ENCODE data around the gene ACACA. TPM values are rescaled to one million over a fixed set of nuclear protein-coding genes. Genes with fewer than 3 reads are reported as not detected.

ACACA gene
- total and polyA plus RNA-seq, 2 donors (not counting 1 experiment from before 2014, with no cell fraction given): 4.8 to 26.2 TPM

- H3K4me2 ChIP-seq (replicated peaks; ENCODE audit: low read depth, low read length, poor library complexity, severe bottlenecking): no peak overlapping the region
- DNase-seq: no peak
- intact Hi-C loops (cut with micrococcal nuclease): no loop called here
- Mint-ChIP-seq H3K4me3 (no peak overlapping the region), H3K4me1 (no peaks in the 10 kb centered on the region), H3K27me3 (no peaks in the 10 kb centered on the region), H3K9me3 (ENCODE audit: insufficient read depth) (no peaks in the 10 kb centered on the region), H3K27ac (no peak overlapping the region)
- TF ChIP-seq EZH2 (IDR thresholded peaks at IDR 0.05; ENCODE audit: borderline replicate concordance, insufficient read depth, low read depth, low read length, poor library complexity, severe bottlenecking) (no peak), CTCF (IDR thresholded peaks at IDR 0.05) (peak; percentile 8)
- POLR2A ChIA-PET: no interaction called here
- no peak overlapping the region for H2AFZ ChIP-seq (ENCODE audit: insufficient read depth, low read depth, low read length, poor library complexity, severe bottlenecking)
- H3K27ac ChIP-seq (ENCODE audit: low read length in 2 of 2): no peak overlapping the region
- H3K79me2 ChIP-seq (ENCODE audit: control insufficient read depth, insufficient read depth, low read length): no peaks in the 10 kb centered on the region
- CTCF ChIA-PET: interaction anchor here (1.4 kb wide), 1 partner anchor 11 kb away, joined by 4 read pairs; no protein-coding TSS in a partner anchor
- H3K9me3 ChIP-seq (ENCODE audit: control extremely low read depth in 1 of 3, control insufficient read depth in 2 of 3, insufficient read depth in 1 of 3, low read length in 2 of 3): no peaks in the 10 kb centered on the region
- ATAC-seq (ENCODE audit: low read depth): no peak
- H3K27me3 ChIP-seq (replicated peaks in 1 of 4; ENCODE audit: control extremely low read depth in 1 of 4, control insufficient read depth in 3 of 4, insufficient read depth in 4 of 4, low read length in 3 of 4): no peaks in the 10 kb centered on the region
- no peaks in the 10 kb centered on the region for H3K4me1 ChIP-seq (ENCODE audit: control insufficient read depth in 2 of 2, insufficient read depth in 2 of 2, low read length in 2 of 2)
- H3K9ac ChIP-seq (ENCODE audit: low read length): no peak overlapping the region
- peaks cover 16 to 23% of the 10 kb centered on the region in 2 experiments for H3K36me3 ChIP-seq (replicated peaks in 1 of 2; ENCODE audit: control extremely low read depth in 1 of 2, control insufficient read depth in 1 of 2, extremely low read depth in 1 of 2, insufficient read depth in 2 of 2, low read length in 1 of 2)
- no peak overlapping the region for H3K4me3 ChIP-seq (ENCODE audit: control extremely low read depth in 1 of 5, extremely low read depth in 1 of 5, insufficient read depth in 1 of 5, low read depth in 2 of 5, low read length in 4 of 5)
- H4K20me1 ChIP-seq (ENCODE audit: control insufficient read depth, insufficient read depth, low read length, poor library complexity, severe bottlenecking): no peaks in the 10 kb centered on the region
Measured at GRCh38 chr17:37190493-37190892, 216.1 kb downstream of the ACACA start.

- Mint-ChIP-seq H3K4me3 (no peak overlapping the region), H3K9me3 (ENCODE audit: insufficient read depth) (no peaks in the 10 kb centered on the region), H3K27ac (no peak overlapping the region), H3K27me3 (no peaks in the 10 kb centered on the region), H3K4me1 (no peaks in the 10 kb centered on the region)
- TF ChIP-seq CTCF (IDR thresholded peaks at IDR 0.05): no peak
- TF ChIP-seq EZH2 (IDR thresholded peaks at IDR 0.05; ENCODE audit: borderline replicate concordance, insufficient read depth, low read depth, low read length, poor library complexity, severe bottlenecking): no peak
- Histone ChIP-seq H3K4me2 (replicated peaks; ENCODE audit: low read depth, low read length, poor library complexity, severe bottlenecking) (no peak overlapping the region), H3K9ac (ENCODE audit: low read length) (no peak overlapping the region), H3K27ac (ENCODE audit: low read length in 2 of 2) (no peak overlapping the region), H3K36me3 (replicated peaks in 1 of 2; ENCODE audit: control extremely low read depth in 1 of 2, control insufficient read depth in 1 of 2, extremely low read depth in 1 of 2, insufficient read depth in 2 of 2, low read length in 1 of 2) (peaks cover 14 to 23% of the 10 kb centered on the region in 2 experiments), H3K79me2 (ENCODE audit: control insufficient read depth, insufficient read depth, low read length) (no peaks in the 10 kb centered on the region), H3K4me3 (ENCODE audit: control extremely low read depth in 1 of 5, extremely low read depth in 1 of 5, insufficient read depth in 1 of 5, low read depth in 2 of 5, low read length in 4 of 5) (no peak overlapping the region), H4K20me1 (ENCODE audit: control insufficient read depth, insufficient read depth, low read length, poor library complexity, severe bottlenecking) (no peaks in the 10 kb centered on the region), H3K4me1 (ENCODE audit: control insufficient read depth in 2 of 2, insufficient read depth in 2 of 2, low read length in 2 of 2) (no peaks in the 10 kb centered on the region), H3K9me3 (ENCODE audit: control extremely low read depth in 1 of 3, control insufficient read depth in 2 of 3, insufficient read depth in 1 of 3, low read length in 2 of 3) (no peaks in the 10 kb centered on the region), H3K27me3 (replicated peaks in 1 of 4; ENCODE audit: control extremely low read depth in 1 of 4, control insufficient read depth in 3 of 4, insufficient read depth in 4 of 4, low read length in 3 of 4) (no peaks in the 10 kb centered on the region), H2AFZ (ENCODE audit: insufficient read depth, low read depth, low read length, poor library complexity, severe bottlenecking) (no peak overlapping the region)
- intact Hi-C loops (cut with micrococcal nuclease): no loop called here
- ATAC-seq (ENCODE audit: low read depth) (no peak), DNase-seq (no peak)
- WGBS (ENCODE audit: insufficient coverage): 97% methylated on average over 9 of the region's 11 CpGs
- ChIA-PET CTCF (no interaction called here), POLR2A (no interaction called here)
Measured at GRCh38 chr17:37188157-37188556, 218.5 kb downstream of the ACACA start.

Measured in B cell (primary cell).